CD4-positive, alpha-beta memory T cell (primary cell): Measurements from ENCODE around the gene PKN2. TPM values are rescaled to one million over a fixed set of nuclear protein-coding genes. Genes with fewer than 3 reads are reported as not detected.

Source experiments
- CTCF ChIA-PET: fragments of 350-600 bp; sonication (Branson Sonifier 250); formaldehyde crosslinking; loops from one replicate; lab custom pipeline; 2021; ENCODE audit warnings: inconsistent platforms; ENCODE audit not compliant: partially characterized antibody; lab: Charles Lee
- POLR2A ChIA-PET: fragments of 350-600 bp; sonication (Branson Sonifier 250); formaldehyde crosslinking; loops from one replicate; lab custom pipeline; 2021; ENCODE audit not compliant: partially characterized antibody; lab: Charles Lee
- DNase-seq, 5 donors: peaks; one replicate each; pipeline versions ENCODE4 v3.0.0 to v3.0.0-alpha.2; 2020 to 2022; ENCODE audit warnings: mixed read lengths in 1 of 5
- H3K27ac ChIP-seq: one replicate; pipeline ENCODE4 v1.7.0; 2013; ENCODE audit warnings: low read depth, low read length
- H3K27me3 ChIP-seq: 2 replicates; pipeline ENCODE4 v1.7.0; 2013; ENCODE audit warnings: mild to moderate bottlenecking, low read length, moderate library complexity; ENCODE audit not compliant: insufficient read depth
- H3K36me3 ChIP-seq: 2 replicates; pipeline ENCODE4 v1.7.0; 2013; ENCODE audit warnings: mild to moderate bottlenecking, low read length, moderate library complexity; ENCODE audit not compliant: insufficient read depth
- H3K4me1 ChIP-seq: 2 replicates; pipeline ENCODE4 v1.7.0; 2013; ENCODE audit warnings: mild to moderate bottlenecking, low read length, moderate library complexity; ENCODE audit not compliant: insufficient read depth
- H3K4me3 ChIP-seq, 2 donors: one replicate each; pipeline ENCODE4 v1.7.0; 2013; ENCODE audit warnings: low read length in 2 of 2, mild to moderate bottlenecking in 1 of 2
- H3K9me3 ChIP-seq, 2 donors: one replicate each; pipeline ENCODE4 v1.7.0; 2013; ENCODE audit warnings: low read length in 2 of 2, control low read depth in 1 of 2; ENCODE audit not compliant: control insufficient read depth in 1 of 2
- H3K27ac Mint-ChIP-seq, 7 donors: one replicate each; pipeline ENCODE4 v1.8.0; 2020 to 2021; ENCODE audit warnings: mixed read lengths in 7 of 7, mild to moderate bottlenecking in 6 of 7, inconsistent platforms in 3 of 7, moderate library complexity in 3 of 7
- H3K27me3 Mint-ChIP-seq, 2 donors: one replicate each; pipeline ENCODE4 v1.8.0; 2020 to 2021; ENCODE audit warnings: mixed read lengths in 2 of 2
- H3K36me3 Mint-ChIP-seq, 2 donors: one replicate each; pipeline ENCODE4 v1.8.0; 2020 to 2021; ENCODE audit warnings: mixed read lengths in 2 of 2, inconsistent platforms in 1 of 2, mild to moderate bottlenecking in 1 of 2
- H3K4me1 Mint-ChIP-seq, 4 donors: one replicate each; pipeline ENCODE4 v1.8.0; 2020 to 2021; ENCODE audit warnings: mixed read lengths in 4 of 4, mild to moderate bottlenecking in 1 of 4
- H3K4me3 Mint-ChIP-seq, 8 donors: one replicate each; pipeline ENCODE4 v1.8.0; 2020 to 2021; ENCODE audit warnings: mixed read lengths in 8 of 8, mild to moderate bottlenecking in 7 of 8, moderate library complexity in 6 of 8, inconsistent platforms in 3 of 8
- H3K9me3 Mint-ChIP-seq, 8 donors: one replicate each; pipeline ENCODE4 v1.8.0; 2020 to 2021; ENCODE audit warnings: mixed read lengths in 8 of 8, mild to moderate bottlenecking in 5 of 8, inconsistent platforms in 3 of 8, moderate library complexity in 1 of 8
- intact Hi-C: fragments of 100-400 bp; cut with micrococcal nuclease; formaldehyde crosslinking; loops from one replicate; pipeline ENCODE4 v1.15.1; 2023
- polyA plus RNA-seq, 2 donors: library from polyadenylated mRNA; unstranded; fragments of 300-500 nt; fragmentation: Illumina TruSeq; gene quantifications; one replicate each; pipeline ENCODE4 v1.2.3, GENCODE V29; 2021
- total RNA-seq, 2 experiments: library from RNA; stranded (reverse); gene quantifications; one replicate each; pipeline ENCODE4 v1.2.3, GENCODE V29; 2021

The PKN2 gene
- total and polyA plus RNA-seq, 4 experiments from 2014 or later = 6.0 to 42.0 (median 23.3) TPM

DNA sequence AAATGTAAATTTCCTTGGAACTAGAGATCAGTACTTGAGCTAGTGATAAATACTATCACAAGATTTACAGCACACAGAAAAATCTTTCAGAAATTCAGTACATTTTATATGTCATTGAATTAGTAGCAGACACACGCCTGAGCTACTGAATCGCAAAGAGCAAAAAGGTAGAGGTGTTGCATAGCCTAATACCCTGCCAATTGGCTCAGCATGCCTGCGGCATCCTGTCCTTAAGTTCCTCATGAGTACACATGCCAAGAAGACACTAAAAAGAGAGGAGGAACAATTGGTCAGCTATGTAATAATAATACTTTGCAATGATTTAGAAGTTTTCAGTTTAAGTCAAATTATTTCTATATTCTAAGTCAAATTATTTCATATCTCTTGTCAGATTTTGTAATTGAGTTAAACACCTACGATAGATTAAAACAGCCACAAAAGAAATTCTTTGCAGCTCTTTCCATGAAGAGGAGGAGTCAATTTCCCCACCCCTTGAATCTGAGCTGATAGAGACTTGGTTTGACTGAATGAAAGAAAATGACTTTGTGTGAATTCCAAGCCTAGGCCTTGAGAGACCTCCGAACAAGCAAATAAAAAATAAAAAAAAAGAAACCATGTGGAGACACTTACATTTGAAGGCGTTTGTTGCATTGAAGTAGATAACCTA, 36.2 kb upstream of the PKN2 start:
- Histone ChIP-seq H3K4me3 (no peak overlapping the region), H3K4me1 (no peaks in the 10 kb centered on the region), H3K9me3 (no peaks in the 10 kb centered on the region), H3K27ac (no peak overlapping the region), H3K27me3 (no peaks in the 10 kb centered on the region), H3K36me3 (no peaks in the 10 kb centered on the region)
- Mint-ChIP-seq H3K27ac (no peak overlapping the region), H3K9me3 (no peaks in the 10 kb centered on the region), H3K4me1 (no peaks in the 10 kb centered on the region), H3K27me3 (peaks cover 5 to 7% of the 10 kb centered on the region in 2 donors), H3K36me3 (no peaks in the 10 kb centered on the region), H3K4me3 (no peak overlapping the region)
- intact Hi-C loops = no loop called here
- POLR2A ChIA-PET = no interaction called here
- CTCF ChIA-PET = interaction anchor here (2.4 kb wide), 1 partner anchor 10 kb away, joined by 18 read pairs; no protein-coding TSS in a partner anchor
- no peak for DNase-seq

DNA sequence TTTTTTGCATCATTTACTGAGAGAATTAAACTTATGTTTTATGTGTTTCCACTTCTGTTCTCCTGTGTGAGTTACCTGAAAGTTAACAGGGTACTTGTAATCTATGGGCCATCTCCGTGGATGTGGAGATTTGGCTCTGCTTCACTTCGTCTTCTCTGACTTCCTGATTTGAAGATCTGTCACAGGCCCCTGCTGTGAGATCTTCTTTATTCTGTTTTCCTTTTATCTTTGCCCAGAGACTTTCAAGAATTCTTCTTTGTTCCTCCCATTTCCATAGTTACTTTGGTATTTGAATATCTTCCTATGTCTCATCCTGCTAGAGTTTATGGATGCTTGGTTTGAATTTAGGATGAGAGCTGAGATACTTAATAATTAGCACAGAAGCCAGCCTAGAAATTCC, 35.4 kb upstream of the PKN2 start:
- Mint-ChIP-seq H3K9me3 (no peaks in the 10 kb centered on the region), H3K27me3 (peaks cover under 1 to 6% of the 10 kb centered on the region in 2 donors), H3K4me3 (no peak overlapping the region), H3K36me3 (no peaks in the 10 kb centered on the region), H3K4me1 (no peaks in the 10 kb centered on the region), H3K27ac (no peak overlapping the region)
- no peak overlapping the region for H3K27ac ChIP-seq
- ChIA-PET POLR2A (no interaction called here), CTCF (interaction anchor here (2.4 kb wide), 1 partner anchor 9 kb away, joined by 18 read pairs; no protein-coding TSS in a partner anchor)
- intact Hi-C loops = no loop called here
- no peak overlapping the region for H3K4me3 ChIP-seq
- H3K4me1 ChIP-seq = no peaks in the 10 kb centered on the region
- DNase-seq = no peak
- H3K36me3 ChIP-seq = no peaks in the 10 kb centered on the region
- no peaks in the 10 kb centered on the region for H3K9me3 ChIP-seq
- H3K27me3 ChIP-seq = no peaks in the 10 kb centered on the region

DNA sequence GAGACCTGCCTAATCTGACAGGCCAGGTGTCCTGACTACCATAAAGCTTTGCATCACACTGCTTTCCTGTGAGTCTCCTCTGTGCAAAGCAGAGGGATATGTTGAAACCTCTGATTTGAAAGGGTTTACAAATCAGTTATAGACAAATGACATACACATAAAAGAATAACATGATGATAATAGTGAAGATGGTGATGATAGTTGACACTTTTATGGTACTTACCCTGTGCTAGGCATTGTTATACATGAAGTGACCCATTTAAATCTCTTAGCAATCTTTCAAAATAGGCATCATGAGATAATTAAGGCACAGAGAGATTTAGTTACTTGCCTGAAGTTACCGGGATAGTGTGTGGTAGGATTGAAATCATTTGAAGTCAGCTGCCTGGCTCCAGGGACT, 34.1 kb upstream of the PKN2 start:
- intact Hi-C loops = loop anchor here (10.0 kb wide), 1 partner anchor 115 kb away; no protein-coding TSS in a partner anchor
- H3K36me3 Mint-ChIP-seq = no peaks in the 10 kb centered on the region
- H3K4me3 ChIP-seq = no peak overlapping the region
- no peaks in the 10 kb centered on the region for H3K9me3 Mint-ChIP-seq
- POLR2A ChIA-PET = no interaction called here
- no peak for DNase-seq
- H3K27ac Mint-ChIP-seq = no peak overlapping the region
- no peak overlapping the region for H3K4me3 Mint-ChIP-seq
- no peaks in the 10 kb centered on the region for H3K4me1 Mint-ChIP-seq
- no peaks in the 10 kb centered on the region for H3K27me3 ChIP-seq
- H3K27ac ChIP-seq = no peak overlapping the region
- H3K36me3 ChIP-seq = no peaks in the 10 kb centered on the region
- no peaks in the 10 kb centered on the region for H3K4me1 ChIP-seq
- CTCF ChIA-PET = interaction anchor here (1.5 kb wide), 1 partner anchor 9 kb away, joined by 3 read pairs; no protein-coding TSS in a partner anchor
- H3K9me3 ChIP-seq = no peaks in the 10 kb centered on the region
- H3K27me3 Mint-ChIP-seq = peaks cover 0 to 6% of the 10 kb centered on the region in 2 donors

DNA sequence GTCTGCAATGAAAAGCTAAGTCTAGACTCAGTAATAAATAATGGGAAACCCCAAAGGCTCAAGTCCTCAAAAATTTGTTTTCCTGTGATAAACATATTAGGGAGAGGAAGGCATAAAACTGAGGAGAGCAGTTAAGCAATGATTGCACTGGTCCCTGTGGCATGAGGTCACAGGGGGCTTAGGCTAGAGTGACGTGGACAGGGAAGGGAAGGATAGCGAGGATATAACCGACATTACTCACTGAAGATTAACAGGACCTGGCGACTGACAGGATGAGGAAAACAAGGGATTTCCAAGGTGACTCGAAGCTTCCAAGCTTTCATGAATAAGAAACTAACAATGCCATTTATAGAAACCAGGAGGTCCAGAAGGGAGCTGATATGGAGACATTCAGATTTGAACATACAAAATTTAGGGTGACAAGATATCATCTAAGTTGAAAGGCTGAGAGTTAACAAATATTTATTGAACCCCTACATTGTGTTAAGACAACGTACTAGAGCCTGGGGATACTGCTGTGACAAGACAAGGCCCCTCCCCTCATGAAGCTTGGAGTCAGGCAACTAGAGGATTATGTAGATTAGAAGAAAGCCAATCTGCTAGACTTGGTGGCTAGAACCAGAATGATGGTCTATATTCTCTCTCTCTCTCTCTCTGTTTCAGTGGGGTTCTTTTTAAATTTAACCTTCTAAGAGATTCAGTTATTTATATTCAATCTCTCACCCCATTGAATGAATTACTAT, 33.2 kb upstream of the PKN2 start:
- Histone ChIP-seq H3K27ac (no peak overlapping the region), H3K4me1 (no peaks in the 10 kb centered on the region), H3K36me3 (no peaks in the 10 kb centered on the region), H3K9me3 (no peaks in the 10 kb centered on the region), H3K27me3 (no peaks in the 10 kb centered on the region), H3K4me3 (no peak overlapping the region)
- Mint-ChIP-seq H3K27me3 (peaks cover 0 to 2% of the 10 kb centered on the region in 2 donors), H3K9me3 (no peaks in the 10 kb centered on the region), H3K27ac (no peak overlapping the region), H3K4me3 (no peak overlapping the region), H3K4me1 (no peaks in the 10 kb centered on the region), H3K36me3 (no peaks in the 10 kb centered on the region)
- intact Hi-C loops = loop anchor here (10.0 kb wide), 1 partner anchor 114 kb away; no protein-coding TSS in a partner anchor
- DNase-seq = no peak
- ChIA-PET POLR2A (no interaction called here), CTCF (interaction anchor here (1.5 kb wide), 1 partner anchor 8 kb away, joined by 3 read pairs; no protein-coding TSS in a partner anchor)

DNA sequence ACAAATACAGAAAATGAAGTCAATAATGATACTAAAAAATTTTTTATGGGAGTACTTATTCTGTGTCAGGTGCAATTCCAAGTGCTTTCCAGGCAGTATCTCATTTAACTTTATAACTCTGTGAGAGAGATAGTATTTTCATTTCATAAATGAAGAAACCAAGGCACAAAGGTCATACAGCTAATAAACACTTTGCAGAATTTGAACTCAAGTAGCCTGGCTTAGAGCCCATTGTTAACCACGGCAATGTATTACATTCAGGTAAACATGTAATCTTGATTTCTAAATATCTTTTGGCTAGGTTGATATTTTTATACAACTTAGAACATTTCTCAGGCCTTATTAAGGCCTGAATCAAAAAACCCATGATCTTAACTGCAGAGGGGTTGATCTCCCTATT, 28.9 kb upstream of the PKN2 start:
- H3K4me1 Mint-ChIP-seq = peaks cover 0 to 4% (median 2%) of the 10 kb centered on the region in 4 donors
- DNase-seq = no peak
- no peak overlapping the region for H3K27ac Mint-ChIP-seq
- H3K4me1 ChIP-seq = no peaks in the 10 kb centered on the region
- peaks cover 0 to 2% of the 10 kb centered on the region in 2 donors for H3K27me3 Mint-ChIP-seq
- intact Hi-C loops = loop anchor here (1.0 to 10.0 kb wide), 5 partner anchors 29 to 222 kb away; partner anchors contain the start of gene PKN2
- H3K27me3 ChIP-seq = no peaks in the 10 kb centered on the region
- no peak overlapping the region for H3K4me3 ChIP-seq
- H3K4me3 Mint-ChIP-seq = no peak overlapping the region
- ChIA-PET POLR2A (no interaction called here), CTCF (interaction anchor here (1.3 to 7.2 kb wide), 6 partner anchors 10 to 221 kb away, joined by 4 to 73 read pairs (median 6); partner anchors contain the start of gene PKN2)
- H3K9me3 ChIP-seq = no peaks in the 10 kb centered on the region
- H3K27ac ChIP-seq = no peak overlapping the region
- no peaks in the 10 kb centered on the region for H3K9me3 Mint-ChIP-seq
- H3K36me3 Mint-ChIP-seq = no peaks in the 10 kb centered on the region
- no peaks in the 10 kb centered on the region for H3K36me3 ChIP-seq

DNA sequence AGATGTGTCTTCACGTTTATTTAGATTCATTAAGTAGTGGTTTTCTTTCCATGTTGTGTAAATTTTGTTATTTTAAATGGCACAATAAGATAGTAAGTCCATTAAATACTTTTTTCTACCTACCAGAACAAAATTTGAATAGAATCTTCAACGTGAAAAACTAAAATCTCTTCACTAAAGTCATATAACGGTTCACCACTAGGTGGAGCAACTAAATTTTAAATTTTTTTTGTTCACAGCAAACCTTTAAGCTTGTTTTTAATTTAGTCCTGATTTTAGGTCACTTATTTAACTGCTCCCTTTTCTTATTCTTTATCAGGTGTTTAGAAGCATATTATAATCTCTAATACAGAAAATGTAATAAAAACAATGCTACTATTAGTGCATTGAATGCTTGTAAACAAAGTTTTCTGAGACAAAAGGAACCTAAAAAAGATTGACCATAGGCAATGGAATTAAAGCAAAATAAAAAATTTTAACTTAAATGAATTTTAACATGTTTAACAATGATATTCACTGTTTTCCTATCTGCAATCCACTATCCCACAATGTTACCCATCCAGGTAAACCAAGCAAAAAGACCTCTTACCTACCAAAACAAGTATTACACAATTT, 28.3 kb upstream of the PKN2 start:
- Histone ChIP-seq H3K27me3 (no peaks in the 10 kb centered on the region), H3K4me1 (peaks cover 5% of the 10 kb centered on the region), H3K27ac (no peak overlapping the region), H3K36me3 (no peaks in the 10 kb centered on the region), H3K9me3 (no peaks in the 10 kb centered on the region), H3K4me3 (no peak overlapping the region)
- CTCF ChIA-PET = interaction anchor here (1.0 to 7.2 kb wide), 7 partner anchors 8 to 220 kb away, joined by 3 to 73 read pairs (median 8); partner anchors contain the start of gene PKN2
- DNase-seq = peak in 4 of 5 donors; percentile 27 to 34 (median 30)
- H3K4me3 Mint-ChIP-seq = no peak overlapping the region
- peaks cover 2 to 8% (median 6%) of the 10 kb centered on the region in 4 donors for H3K4me1 Mint-ChIP-seq
- POLR2A ChIA-PET = no interaction called here
- peaks cover 0 to 4% of the 10 kb centered on the region in 2 donors for H3K27me3 Mint-ChIP-seq
- no peaks in the 10 kb centered on the region for H3K9me3 Mint-ChIP-seq
- no peaks in the 10 kb centered on the region for H3K36me3 Mint-ChIP-seq
- H3K27ac Mint-ChIP-seq = peak overlapping the region in 1 of 7 donors; percentile 14
- intact Hi-C loops = loop anchor here (1.0 to 10.0 kb wide), 5 partner anchors 29 to 222 kb away; partner anchors contain the start of gene PKN2
